NCI-H1694 (cell line): ENCODE measurements around the gene SYT2.
"Not testable (repeated sequence)": the region's sequence is repeated elsewhere in the genome, so short reads cannot be mapped to it uniquely, and the experiment has no call there.

Experiments
- DNase-seq: peaks from one replicate; lab custom pipeline; 2025; lab: John Stamatoyannopoulos, UW

Gene SYT2

DNA sequence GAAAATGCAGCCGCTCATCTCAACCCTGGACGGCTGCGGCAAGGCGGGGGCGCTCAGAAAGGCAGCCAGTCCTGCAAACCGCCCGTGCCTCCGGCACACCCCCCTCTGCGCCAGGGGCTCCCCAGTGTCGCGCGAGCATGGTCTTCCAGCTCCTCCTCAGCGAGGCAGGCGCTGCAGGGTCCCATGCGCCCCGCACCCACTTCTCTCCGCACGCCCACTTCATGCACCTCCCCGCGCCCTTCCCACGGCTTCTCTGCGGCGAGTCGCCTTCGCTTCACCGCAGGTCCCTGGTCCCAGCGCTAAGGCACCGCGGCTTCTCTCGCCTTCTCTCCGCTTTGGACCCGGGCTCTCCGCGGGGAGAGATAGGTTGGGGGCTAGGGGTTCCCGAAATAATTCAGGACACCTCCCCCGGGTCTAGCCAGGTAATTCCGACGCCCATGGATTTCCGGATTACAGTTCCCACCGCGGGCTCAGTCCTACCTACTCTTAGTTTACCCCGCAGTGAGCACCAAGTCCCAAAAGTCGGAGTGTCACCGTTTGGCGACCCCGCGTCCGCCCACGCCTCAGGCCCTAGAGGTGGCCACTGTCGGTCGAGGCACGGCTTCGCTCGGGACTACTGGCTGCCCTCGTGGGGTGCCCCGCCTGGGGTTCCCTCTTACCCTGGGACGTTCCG, 67.5 kb downstream of the SYT2 start:
- DNase-seq = no peak

DNA sequence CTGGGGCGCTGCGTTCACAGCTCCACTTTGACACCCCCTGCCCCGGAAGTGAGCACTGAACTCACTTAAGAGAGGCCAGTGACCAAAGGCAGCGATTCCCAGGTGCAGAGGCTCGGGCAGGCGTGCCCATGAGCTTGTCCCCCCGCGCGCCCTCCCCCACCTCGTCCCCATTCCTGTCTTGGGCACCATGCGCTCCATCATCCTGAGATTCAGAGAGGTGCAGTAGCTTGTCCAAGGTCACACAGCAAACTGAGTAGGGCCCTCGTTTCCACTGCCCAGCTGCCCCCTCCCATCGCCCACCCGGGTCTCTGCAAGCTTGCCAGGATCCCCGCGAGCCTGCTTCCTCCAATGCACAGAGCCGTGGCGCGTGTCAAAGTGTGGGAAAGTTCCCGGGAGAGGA, 68.0 kb downstream of the SYT2 start:
- DNase-seq = no peak

DNA sequence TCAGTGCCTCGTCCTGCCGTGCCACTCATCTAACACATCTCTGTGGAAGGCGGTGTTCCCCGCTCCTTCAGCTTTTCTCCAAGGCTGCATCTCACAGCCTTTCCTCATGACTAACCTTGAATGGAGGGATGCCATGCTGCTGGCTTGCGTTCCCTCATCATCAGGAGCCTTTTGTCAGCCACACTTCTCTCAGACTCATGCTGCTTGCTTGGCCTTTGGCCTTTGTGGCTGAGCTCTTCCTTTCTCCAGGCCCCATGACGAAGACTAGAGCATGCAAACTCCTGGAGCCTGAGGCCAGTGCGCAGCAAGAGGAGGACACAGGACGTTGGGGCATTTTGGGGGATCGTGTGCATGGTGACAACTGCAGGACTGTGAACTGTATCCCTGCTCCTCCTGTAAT, 70.8 kb downstream of the SYT2 start:
- no peak for DNase-seq

GRCh38 chr1:202638701-202639305, 71.5 kb downstream of the SYT2 start:
- DNase-seq = not testable (repeated sequence)

DNA sequence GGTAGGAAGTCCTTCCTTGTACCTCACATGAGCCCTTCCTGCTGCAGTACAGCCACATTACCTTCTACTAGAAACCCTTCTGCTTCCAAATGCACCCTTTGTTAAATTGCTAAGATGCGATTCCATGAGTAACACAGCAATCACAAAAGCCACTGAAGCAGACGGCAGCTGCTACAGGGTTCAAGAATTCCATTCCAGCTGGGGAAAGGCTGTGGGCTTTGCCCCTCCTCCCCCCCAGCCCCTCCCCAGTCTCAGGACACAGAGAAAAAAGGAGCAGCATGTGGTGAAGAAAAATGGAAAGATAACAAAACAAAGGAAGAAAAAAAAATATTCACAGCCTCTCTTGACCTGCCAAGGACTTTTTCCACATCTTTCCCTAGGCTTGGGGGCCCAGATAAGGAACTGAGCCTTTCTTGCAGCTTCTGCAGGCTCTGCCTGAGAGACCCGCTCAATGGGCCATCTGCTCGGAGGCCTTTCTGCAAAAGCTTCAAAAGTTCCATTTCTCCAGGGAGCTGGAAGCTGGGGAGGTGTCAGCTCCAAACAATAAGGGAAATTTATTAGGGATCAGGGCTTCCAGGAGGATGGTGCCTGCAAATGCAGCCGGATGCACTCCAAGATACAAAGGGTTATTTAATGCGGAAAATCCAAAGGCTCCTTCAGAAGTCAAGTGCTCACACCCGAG, 72.1 kb downstream of the SYT2 start:
- DNase-seq = peak; percentile 57

GRCh38 chr1:202637321-202638018, 72.8 kb downstream of the SYT2 start:
- not testable (repeated sequence) for DNase-seq

- not testable (repeated sequence) for DNase-seq
These were observed 74.1 kb downstream of the SYT2 start for GRCh38 chr1:202636171-202636570.

GRCh38 chr1:202632241-202632640, 78.0 kb downstream of the SYT2 start:
- DNase-seq = no peak

DNA sequence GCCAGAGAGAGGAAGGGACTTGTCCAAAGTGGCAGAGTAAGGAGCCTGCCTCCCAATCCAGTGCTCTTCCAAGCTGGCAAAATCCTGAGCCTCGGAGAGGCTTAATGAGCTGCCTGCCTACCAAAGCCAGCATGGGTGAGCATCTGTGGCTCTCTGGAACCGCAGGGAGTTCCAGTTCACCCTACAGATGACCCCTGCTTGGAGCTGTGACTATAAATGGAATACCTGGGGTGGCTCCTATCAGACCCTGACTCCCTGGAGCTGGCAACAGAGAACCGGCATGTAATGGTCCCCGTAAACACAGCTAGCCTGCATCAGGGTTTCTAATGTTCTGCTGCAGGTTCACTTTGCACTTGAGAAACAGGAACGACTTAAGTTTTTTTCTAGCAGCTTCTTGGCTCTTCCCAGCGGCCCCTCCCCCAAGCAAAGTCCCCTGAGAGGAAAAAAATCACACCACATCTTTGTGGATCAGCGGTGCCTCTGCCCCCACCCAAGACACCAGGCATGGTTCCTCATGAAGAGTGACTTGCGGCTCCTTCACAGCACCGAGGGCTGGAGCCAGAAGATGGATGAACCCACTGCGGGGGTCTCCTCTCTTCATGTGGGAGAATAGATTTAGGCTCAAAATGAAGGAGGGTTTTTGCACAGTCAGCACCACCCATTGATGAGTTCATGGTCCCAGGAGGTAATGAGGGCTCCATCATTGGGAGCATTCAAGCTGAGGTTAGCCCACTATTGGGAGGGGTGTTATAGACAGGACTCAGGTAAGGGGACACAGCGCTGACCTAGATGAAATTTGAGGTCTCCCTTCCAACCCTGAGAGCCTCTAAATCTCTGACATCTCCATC, 79.0 kb downstream of the SYT2 start:
- DNase-seq = no peak

DNA sequence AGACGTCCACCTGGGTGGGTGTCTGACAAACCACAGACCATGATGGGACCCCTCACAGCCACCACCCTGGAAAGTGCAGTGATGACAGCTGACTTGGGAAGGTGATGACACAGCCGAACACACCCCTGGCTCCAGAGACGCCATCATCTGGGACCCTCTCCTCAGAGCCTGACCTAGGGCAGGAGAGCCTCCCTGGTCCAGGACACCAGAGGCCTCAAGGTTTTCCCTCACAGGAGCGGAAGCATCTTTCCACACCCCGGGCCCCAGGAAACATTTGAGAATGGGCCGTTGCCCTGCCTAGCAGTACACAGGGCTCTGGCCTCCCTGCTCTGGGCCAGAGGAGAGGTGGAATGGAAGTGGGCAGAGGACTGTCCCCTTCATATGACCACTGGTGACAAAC, 79.7 kb downstream of the SYT2 start:
- no peak for DNase-seq

DNA sequence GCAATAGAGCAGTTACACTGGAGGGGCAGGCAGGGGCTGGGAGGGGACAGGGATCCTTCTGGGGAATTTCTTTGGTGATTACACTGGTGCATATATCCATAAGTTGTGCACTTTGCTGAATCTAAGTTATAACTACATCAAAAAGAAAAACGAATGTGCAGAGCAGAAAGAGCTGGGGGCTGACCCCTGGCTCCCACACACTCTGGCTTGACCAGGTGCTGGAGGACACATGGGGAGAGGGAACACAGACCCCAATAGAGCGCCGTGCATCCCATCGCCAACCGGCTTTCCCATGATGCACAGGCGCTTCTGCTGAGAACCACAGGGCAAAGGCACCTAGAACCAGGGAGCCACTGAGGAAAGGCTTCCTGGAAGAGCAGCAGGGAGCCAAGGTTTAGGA, 80.2 kb downstream of the SYT2 start:
- DNase-seq = not testable (repeated sequence)

DNA sequence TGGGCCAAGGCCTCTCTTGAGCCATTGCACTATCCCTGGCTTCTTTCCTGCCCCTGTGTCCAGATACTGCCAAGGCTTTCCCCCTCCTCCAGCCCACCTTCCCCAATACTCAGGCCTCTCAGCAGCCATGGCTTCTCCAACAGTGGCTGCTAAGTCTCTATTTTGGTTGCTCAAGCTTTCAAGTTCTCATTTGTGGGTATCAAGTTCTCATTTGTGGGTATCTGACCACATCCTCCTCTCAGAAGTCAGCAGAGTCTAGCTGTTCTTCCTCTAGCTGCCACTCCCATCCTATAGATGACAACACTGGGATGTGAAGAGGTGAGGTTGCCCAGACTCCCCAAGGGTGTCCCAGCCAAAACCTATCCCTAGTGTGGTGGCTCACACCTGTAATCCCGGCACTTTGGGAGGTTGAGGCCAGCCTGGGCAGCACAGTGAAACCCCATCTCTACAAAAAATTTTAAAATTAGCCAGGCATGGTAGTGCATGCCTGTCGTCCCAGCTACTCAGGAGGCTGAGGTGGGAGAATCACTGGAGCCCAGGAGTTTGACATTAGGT, 80.9 kb downstream of the SYT2 start:
- DNase-seq = not testable (repeated sequence)

GRCh38 chr1:202628646-202629215, 81.5 kb downstream of the SYT2 start:
- DNase-seq = no peak

GRCh38 chr1:202627841-202628565, 82.3 kb downstream of the SYT2 start:
- no peak for DNase-seq

GRCh38 chr1:202627036-202627435, 83.2 kb downstream of the SYT2 start:
- not testable (repeated sequence) for DNase-seq

DNA sequence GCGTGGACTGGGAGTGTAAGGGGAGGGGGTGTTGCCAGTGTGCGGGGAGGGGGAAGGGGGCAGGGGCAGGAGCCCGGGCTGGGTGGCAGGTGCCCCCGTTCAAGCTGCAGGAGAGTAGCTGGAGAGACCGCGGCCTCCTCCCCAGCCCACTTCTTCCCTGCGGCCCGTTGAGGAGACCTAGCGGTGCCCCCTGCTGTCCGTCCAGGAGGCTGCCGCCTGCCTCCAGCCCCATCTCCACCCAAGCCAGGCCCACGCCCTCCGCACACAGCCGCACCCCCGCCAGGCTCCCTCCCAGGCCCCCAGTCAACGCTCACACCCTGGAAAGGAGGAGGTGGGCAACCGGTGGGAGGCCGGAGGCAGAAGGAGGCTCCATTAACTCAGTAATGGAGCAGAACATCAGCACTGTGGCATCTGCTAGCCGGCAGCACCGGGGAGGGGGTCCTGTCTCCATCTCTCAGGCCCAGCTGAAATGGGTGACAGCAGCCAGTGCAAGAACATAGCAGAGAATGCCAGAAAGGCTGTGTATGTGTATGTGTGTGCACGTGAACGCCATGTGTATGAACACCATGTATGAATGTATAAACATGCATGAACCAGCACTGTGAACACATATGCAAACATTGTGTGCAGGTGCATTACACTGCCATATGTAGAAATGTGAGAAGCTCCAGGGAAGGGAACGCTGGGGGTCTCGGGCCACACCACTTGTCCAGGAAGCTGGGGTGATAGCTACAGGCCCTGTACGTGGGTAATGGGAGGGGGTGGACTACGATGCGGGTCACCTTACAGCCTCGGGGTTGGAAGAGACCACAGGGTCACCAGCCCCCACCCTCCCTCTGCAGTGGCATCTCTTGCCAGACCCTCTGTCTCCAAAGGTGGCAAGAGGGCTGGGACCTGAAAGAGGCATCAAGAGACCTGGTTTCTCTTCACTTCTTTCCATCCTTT, 84.6 kb downstream of the SYT2 start:
- peak; percentile 47 for DNase-seq

GRCh38 chr1:202624781-202625108, 85.5 kb downstream of the SYT2 start:
- DNase-seq = no peak

GRCh38 chr1:202624088-202624780, 86.0 kb downstream of the SYT2 start:
- DNase-seq = no peak

- not testable (repeated sequence) for DNase-seq
These were observed 86.8 kb downstream of the SYT2 start for GRCh38 chr1:202623476-202623875.
